NCI-H128 (cell line): ENCODE data around the gene EFHD2.
"Not testable (repeated sequence)": the region's sequence is repeated elsewhere in the genome, so short reads cannot be mapped to it uniquely, and the experiment has no call there.

Experiments used
- DNase-seq: peaks from one replicate; lab custom pipeline; 2025; ENCODE audit not compliant: unreplicated experiment; lab: John Stamatoyannopoulos, UW

The EFHD2 gene

GRCh38 chr1:15471723-15472122 lies 62.0 kb downstream of the EFHD2 start:
- DNase-seq: not testable (repeated sequence)

GRCh38 chr1:15472587-15472986 lies 62.9 kb downstream of the EFHD2 start:
- DNase-seq: no peak

GRCh38 chr1:15475752-15476314 lies 66.1 kb downstream of the EFHD2 start, which contains the start of gene CELA2B:
Gene CELA2B, plus strand, starts transcription at chr1:15476104. Its CDS starts 22 bp downstream, at chr1:15476126.
- no peak for DNase-seq

- DNase-seq: no peak
These were observed 67.2 kb downstream of the EFHD2 start for GRCh38 chr1:15476927-15477326.

- no peak for DNase-seq
These were observed 68.0 kb downstream of the EFHD2 start for GRCh38 chr1:15477646-15478212.
